HG02763 (cell line): ENCODE results near the gene OSTN.
"Not testable (repeated sequence)": the region's sequence is repeated elsewhere in the genome, so short reads cannot be mapped to it uniquely, and the experiment has no call there.

Experiments
- ATAC-seq: cut with Tn5 transposase; IDR thresholded peaks from one replicate; pipeline ENCODE4 v1.9.1; 2021; ENCODE audit warnings: mild to moderate bottlenecking, moderate library complexity; ENCODE audit not compliant: unreplicated experiment

OSTN gene

GRCh38 chr3:191198932-191199331, at the start of gene OSTN:
TSS of gene OSTN (plus strand) at chr3:191199241. CDS start at chr3:191212533, 13,292 bp downstream.
- no peak for ATAC-seq

- ATAC-seq: no peak
Observed at GRCh38 chr3:191151653-191152052, 47.4 kb upstream of the OSTN start.

GRCh38 chr3:191154827-191155226, 44.2 kb upstream of the OSTN start:
- ATAC-seq: no peak

GRCh38 chr3:191158247-191158646, 40.8 kb upstream of the OSTN start:
- no peak for ATAC-seq

GRCh38 chr3:191158815-191159214, 40.2 kb upstream of the OSTN start:
- no peak for ATAC-seq

- no peak for ATAC-seq
Observed at GRCh38 chr3:191165802-191166201, 33.2 kb upstream of the OSTN start.

- ATAC-seq: no peak
Observed at GRCh38 chr3:191166368-191166767, 32.7 kb upstream of the OSTN start.

- no peak for ATAC-seq
Observed at GRCh38 chr3:191169566-191169965, 29.5 kb upstream of the OSTN start.

- ATAC-seq: no peak
Observed at GRCh38 chr3:191170097-191170496, 28.9 kb upstream of the OSTN start.

GRCh38 chr3:191175102-191175501, 23.9 kb upstream of the OSTN start:
- no peak for ATAC-seq

- ATAC-seq: no peak
Observed at GRCh38 chr3:191176038-191176785, 22.8 kb upstream of the OSTN start.

- not testable (repeated sequence) for ATAC-seq
Observed at GRCh38 chr3:191185382-191185781, 13.7 kb upstream of the OSTN start.

GRCh38 chr3:191188246-191188645, 10.8 kb upstream of the OSTN start:
- ATAC-seq: not testable (repeated sequence)

- ATAC-seq: not testable (repeated sequence)
Observed at GRCh38 chr3:191192270-191192669, 6.8 kb upstream of the OSTN start.

GRCh38 chr3:191192941-191193340, 6.1 kb upstream of the OSTN start:
- ATAC-seq: no peak

- no peak for ATAC-seq
Observed at GRCh38 chr3:191197761-191198306, 1.2 kb upstream of the OSTN start.

- no peak for ATAC-seq
Observed at GRCh38 chr3:191198480-191198879, 561 bp upstream of the OSTN start.

GRCh38 chr3:191210032-191210431, 11.0 kb downstream of the OSTN start:
- ATAC-seq: no peak

GRCh38 chr3:191216510-191216909, 17.5 kb downstream of the OSTN start:
- no peak for ATAC-seq

- ATAC-seq: no peak
Observed at GRCh38 chr3:191217301-191217700, 18.3 kb downstream of the OSTN start.

- no peak for ATAC-seq
Observed at GRCh38 chr3:191220908-191221307, 21.9 kb downstream of the OSTN start.

GRCh38 chr3:191221638-191222037, 22.6 kb downstream of the OSTN start:
- ATAC-seq: no peak

GRCh38 chr3:191227541-191227940, 28.5 kb downstream of the OSTN start:
- no peak for ATAC-seq
